HepG2 (cell line): ENCODE measurements around the gene PPM1K.

Experiments
- ADNP ChIP-seq: sonication (generic); formaldehyde crosslinking; IDR thresholded peaks from 2 replicates; pipeline ENCODE4 v1.4.0; 2020; ENCODE audit warnings: missing genetic modification reagents
- CEBPB ChIP-seq: IDR thresholded peaks from 2 replicates; pipeline ENCODE4 v1.6.1; 2011; ENCODE audit warnings: low read depth, low read length, improper control_type of control experiment, borderline replicate concordance
- EZH2 ChIP-seq: conservative IDR thresholded peaks from 2 replicates; pipeline ENCODE4 v1.6.1; 2012; ENCODE audit warnings: mild to moderate bottlenecking, low read depth, low read length, moderate library complexity
- NR2C2 ChIP-seq: sonication (generic); formaldehyde crosslinking; IDR thresholded peaks from 2 replicates; pipeline ENCODE4 v1.4.0; 2020; ENCODE audit warnings: missing genetic modification reagents, mild to moderate bottlenecking, moderate library complexity, borderline replicate concordance
- POLR2A ChIP-seq, 2 experiments: IDR thresholded peaks; 2 replicates each; pipeline ENCODE4 v1.6.1; 2011; ENCODE audit warnings: low read depth in 2 of 2, low read length in 2 of 2, mild to moderate bottlenecking in 1 of 2, moderate library complexity in 1 of 2; ENCODE audit not compliant: insufficient read depth in 1 of 2
- RELA ChIP-seq: sonication (generic); formaldehyde crosslinking; IDR thresholded peaks from 2 replicates; pipeline ENCODE4 v1.4.0; 2020; ENCODE audit warnings: missing genetic modification reagents
- SETDB1 ChIP-seq: sonication (generic); formaldehyde crosslinking; IDR thresholded peaks from 2 replicates; pipeline ENCODE4 v1.5.1; 2020; ENCODE audit warnings: missing genetic modification reagents, mild to moderate bottlenecking, borderline replicate concordance
- ZNF777 ChIP-seq: sonication (generic); formaldehyde crosslinking; IDR thresholded peaks from 2 replicates; pipeline ENCODE4 v1.4.0; 2020; ENCODE audit warnings: missing genetic modification reagents
- TF ChIP-seq, protein P1 (sequence below): sonication (generic); formaldehyde crosslinking; IDR thresholded peaks from 2 replicates; pipeline ENCODE4 v1.5.0; 2020; ENCODE audit warnings: mild to moderate bottlenecking, missing genetic modification reagents, moderate library complexity

DNA sequence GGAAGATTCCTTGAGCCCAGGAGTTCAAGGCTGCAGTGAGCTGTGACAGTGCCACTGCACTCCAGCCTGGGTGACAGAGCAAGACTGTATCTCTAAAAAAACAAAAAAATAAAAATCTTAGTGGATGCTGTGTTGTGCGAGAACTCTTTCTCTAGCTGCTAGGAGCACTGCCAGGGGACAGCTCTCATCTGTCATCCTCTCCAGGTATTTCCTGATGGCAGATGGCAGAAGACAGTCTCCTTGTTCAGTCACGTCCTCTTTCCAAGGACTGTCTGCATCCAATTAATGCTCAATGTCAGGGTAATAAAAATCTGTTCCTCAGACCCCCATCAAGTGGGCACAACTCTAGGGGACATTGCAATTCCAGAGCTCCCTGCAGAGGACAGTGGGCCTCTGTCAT lies 29.2 kb downstream of the PPM1K start:
- TF ChIP-seq CEBPB, result no peak
- TF ChIP-seq, protein P1, sequence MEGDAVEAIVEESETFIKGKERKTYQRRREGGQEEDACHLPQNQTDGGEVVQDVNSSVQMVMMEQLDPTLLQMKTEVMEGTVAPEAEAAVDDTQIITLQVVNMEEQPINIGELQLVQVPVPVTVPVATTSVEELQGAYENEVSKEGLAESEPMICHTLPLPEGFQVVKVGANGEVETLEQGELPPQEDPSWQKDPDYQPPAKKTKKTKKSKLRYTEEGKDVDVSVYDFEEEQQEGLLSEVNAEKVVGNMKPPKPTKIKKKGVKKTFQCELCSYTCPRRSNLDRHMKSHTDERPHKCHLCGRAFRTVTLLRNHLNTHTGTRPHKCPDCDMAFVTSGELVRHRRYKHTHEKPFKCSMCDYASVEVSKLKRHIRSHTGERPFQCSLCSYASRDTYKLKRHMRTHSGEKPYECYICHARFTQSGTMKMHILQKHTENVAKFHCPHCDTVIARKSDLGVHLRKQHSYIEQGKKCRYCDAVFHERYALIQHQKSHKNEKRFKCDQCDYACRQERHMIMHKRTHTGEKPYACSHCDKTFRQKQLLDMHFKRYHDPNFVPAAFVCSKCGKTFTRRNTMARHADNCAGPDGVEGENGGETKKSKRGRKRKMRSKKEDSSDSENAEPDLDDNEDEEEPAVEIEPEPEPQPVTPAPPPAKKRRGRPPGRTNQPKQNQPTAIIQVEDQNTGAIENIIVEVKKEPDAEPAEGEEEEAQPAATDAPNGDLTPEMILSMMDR (CRISPR knock-in tag), result no peak
- no peak for TF ChIP-seq POLR2A (IDR thresholded peaks at IDR 0.05; ENCODE audit: insufficient read depth in 1 of 2, low read depth in 2 of 2, low read length in 2 of 2)
- no peak for TF ChIP-seq RELA (CRISPR knock-in tag)
- TF ChIP-seq SETDB1 (CRISPR knock-in tag), result no peak
- TF ChIP-seq ADNP (CRISPR knock-in tag), result no peak
- TF ChIP-seq NR2C2 (CRISPR knock-in tag), result no peak
- TF ChIP-seq ZNF777, result no peak
- no peak for TF ChIP-seq EZH2
